DOHH2 (cell line): ENCODE results near the gene CFAP58.

Source experiments
- EZH2phosphoT487 ChIP-seq: fragments of 200-600 bp; sonication (generic); IDR thresholded peaks from 2 replicates; pipeline ENCODE4 v1.6.1; 2017; ENCODE audit warnings: borderline replicate concordance, mild to moderate bottlenecking, antibody characterized with exemption, low read length, moderate library complexity, mixed read lengths
- TF ChIP-seq, protein P1 (sequence below): fragments of 200-600 bp; sonication (generic); IDR thresholded peaks from one replicate; pipeline ENCODE4 v1.5.1; 2014; ENCODE audit warnings: antibody characterized with exemption, mild to moderate bottlenecking, low read depth, low read length; ENCODE audit not compliant: poor library complexity, severe bottlenecking

DNA sequence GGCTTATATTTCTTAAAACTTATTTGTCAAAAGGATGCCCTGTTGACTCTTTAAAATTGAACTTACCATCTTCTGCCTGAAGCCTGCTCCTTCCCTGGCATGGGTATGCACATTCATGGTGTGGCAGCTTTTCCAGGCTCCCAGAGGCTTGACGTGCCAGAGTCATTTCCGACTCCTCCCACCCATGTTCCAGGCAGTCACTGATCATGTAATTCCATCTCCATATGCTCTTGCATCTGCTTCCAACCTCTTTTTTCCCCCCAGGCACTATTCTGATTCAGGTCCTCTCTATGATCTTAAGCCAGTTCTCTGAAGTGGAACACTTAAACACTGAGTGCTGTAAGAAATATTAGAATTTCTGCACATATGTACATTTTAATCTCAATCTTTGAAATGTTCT is 82.2 kb downstream of the CFAP58 start:
- TF ChIP-seq, protein P1, sequence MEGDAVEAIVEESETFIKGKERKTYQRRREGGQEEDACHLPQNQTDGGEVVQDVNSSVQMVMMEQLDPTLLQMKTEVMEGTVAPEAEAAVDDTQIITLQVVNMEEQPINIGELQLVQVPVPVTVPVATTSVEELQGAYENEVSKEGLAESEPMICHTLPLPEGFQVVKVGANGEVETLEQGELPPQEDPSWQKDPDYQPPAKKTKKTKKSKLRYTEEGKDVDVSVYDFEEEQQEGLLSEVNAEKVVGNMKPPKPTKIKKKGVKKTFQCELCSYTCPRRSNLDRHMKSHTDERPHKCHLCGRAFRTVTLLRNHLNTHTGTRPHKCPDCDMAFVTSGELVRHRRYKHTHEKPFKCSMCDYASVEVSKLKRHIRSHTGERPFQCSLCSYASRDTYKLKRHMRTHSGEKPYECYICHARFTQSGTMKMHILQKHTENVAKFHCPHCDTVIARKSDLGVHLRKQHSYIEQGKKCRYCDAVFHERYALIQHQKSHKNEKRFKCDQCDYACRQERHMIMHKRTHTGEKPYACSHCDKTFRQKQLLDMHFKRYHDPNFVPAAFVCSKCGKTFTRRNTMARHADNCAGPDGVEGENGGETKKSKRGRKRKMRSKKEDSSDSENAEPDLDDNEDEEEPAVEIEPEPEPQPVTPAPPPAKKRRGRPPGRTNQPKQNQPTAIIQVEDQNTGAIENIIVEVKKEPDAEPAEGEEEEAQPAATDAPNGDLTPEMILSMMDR, result no peak
- no peak for TF ChIP-seq EZH2phosphoT487
